ENCODE data around the gene STARD3NL.
"Not testable (repeated sequence)": the region's sequence is repeated elsewhere in the genome, so short reads cannot be mapped to it uniquely, and the experiment has no call there.

The STARD3NL gene

DNA sequence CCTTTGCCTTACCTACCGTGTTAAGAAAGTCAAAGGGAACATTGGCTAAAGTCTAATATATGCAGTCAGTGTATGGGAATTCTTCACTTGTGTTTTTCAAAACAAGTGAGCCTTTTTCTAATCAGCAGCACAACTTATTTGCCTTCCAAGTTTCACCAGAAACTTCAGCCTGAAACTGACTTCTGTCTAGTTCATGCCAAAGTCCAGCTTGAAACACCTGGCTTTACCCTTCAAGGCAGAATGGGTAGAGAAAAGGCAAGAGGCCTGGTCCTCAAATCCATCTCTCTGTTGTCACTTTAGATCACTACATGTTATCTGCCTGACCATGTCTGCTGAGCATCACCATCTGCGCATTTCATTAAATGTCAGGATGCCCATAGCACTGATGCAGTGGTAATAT lies 92.4 kb downstream of the STARD3NL start:
- not testable (repeated sequence) for DNase-seq

DNA sequence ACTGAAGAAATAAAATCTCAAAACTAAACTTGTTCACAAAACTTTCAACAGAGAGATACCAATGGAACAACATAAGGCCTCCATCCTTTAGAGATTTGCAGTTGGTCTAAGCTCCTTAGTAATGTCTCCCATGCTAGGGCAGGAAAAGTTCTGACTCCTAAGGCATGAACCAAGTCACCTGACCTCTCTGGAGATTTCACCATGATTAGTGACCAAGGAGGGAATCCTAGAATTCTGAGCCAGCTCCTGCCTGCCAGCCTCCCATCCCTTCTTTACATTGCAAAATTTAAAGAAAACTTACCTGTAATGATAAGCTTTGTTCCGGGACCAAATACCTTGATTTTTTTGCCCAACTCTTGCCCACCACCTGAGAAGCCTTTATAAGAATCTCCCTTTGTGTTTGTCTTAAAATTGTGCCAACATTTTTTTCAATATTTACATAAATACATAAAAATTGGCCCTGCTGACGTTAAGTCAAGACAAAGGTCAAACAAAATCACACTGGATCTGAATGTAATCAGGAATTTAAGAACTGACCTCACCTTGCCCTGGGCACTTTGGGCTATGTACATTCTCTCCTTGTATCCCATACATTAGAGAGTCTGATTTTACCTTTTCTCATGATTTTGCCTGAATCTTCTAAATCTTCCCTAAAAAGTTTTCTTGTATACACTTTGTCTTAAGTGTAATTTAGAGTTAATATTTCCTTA lies 95.4 kb downstream of the STARD3NL start, which contains the start of gene TARP:
TSS of gene TARP (minus strand) at position 351 of the 710 bp plus-strand sequence.
- no peak for DNase-seq

DNA sequence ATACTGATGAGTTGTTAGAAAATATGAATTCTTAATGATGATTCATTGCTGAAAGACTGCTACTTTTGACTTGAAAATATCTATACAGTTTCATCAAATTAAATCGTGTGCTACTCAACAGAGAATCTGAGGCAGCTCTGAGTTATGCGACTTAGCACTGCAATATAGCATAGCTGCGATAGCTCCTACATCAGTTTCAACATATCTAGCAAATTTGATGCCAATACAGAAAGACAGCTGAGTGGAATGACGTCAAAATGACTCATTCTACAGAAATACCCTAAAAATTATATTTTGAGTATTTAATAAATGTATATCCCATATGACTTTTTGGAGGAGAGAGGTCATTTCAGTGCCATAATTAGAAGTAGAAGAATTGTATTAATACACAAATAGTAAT lies 96.4 kb downstream of the STARD3NL start:
- DNase-seq = no peak

DNA sequence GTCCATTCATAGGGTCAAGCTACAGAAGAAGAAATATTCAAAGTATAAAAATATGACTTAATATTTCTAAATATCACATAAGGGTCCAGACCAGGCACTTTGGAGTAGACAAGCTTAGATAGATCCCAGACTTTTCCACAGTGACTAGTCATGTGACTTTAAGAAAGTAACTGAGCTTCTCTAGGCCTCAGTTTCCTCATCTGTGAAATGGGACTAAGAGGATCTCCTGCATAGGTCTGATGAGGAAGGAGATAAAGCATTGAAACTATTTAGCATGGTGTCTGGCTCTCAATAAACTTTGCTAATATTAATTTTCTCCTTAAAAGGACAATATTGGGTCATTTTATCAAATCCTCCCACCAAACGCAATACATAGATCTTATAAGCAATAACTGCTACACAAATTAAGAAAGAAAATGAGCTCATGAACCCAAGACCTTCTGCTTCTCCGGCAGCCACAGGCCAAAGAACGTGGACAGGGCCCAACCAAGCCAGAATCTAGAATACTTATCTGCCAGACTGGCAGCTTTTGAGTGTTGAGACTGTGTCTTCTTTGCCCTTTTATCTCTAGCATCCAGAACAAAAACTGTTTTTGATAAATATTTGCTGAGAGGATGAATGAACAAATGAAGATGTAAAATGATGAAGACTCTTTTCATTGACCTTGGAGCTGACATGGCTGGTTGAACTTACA lies 97.0 kb downstream of the STARD3NL start:
- no peak for DNase-seq

DNA sequence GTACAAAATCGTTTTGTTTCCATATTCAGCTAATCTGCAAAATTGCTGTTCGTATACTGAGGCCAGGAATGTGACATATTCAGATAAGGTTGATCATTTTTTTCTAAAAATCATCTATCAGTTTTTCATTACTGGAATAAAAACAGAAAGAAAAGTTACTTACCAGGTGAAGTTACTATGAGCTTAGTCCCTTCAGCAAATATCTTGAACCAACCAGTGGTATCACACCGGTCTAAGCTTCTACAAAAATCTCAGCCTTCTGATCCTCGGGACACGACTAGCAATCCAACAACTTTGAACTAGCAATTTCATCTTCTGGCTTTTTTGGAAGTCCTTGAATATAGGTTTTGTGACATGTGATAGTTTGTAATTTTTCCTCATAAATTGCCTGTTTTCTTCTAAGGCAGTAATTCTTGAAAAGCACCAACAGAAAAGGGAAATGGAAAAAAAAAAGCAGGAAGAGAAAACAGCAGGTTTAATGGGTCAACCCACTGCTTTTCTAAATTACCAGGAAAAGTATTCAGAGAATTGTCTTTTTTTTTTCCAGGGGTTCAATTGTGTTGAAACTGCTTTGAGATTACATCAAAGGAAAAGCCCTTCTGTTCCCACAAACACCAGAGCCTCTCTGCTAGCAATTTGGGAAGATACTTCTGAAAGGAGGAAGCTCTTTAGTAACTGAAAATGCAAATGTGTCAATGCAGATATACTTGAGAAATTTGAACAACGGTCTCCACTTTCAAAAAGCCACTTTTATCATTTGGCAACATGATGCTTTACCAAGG lies 98.2 kb downstream of the STARD3NL start:
- no peak for DNase-seq

DNA sequence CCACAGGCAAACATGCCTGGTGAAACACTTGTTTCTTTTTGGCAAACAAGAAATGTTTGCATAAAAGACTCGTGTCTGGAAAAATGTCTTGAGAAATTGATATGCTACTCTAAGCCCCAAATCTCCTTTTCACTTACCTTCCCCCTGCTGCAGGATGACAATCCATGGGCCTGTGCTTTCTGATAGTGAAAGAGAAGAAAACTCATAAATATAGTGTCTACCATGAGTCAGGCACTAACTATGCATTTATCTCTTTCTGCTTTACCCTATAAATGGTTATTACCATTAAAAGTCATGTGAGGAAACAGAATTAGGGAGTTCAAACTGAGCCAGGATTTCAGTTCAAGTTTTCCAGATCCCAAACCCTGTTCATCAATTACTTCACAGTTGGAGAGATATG lies 102.0 kb downstream of the STARD3NL start:
- no peak for DNase-seq
